Fibroblast of lung (primary cell): Measurements from ENCODE around the gene LUZP2. TPM values are rescaled to one million over a fixed set of nuclear protein-coding genes. Genes with fewer than 3 reads are reported as not detected.

Source experiments
- DNase-seq, 2 donors: peaks; one replicate each; pipeline versions ENCODE4 v3.0.0 to v3.0.0-alpha.2; 2010; ENCODE audit warnings: low read depth in 2 of 2
- H2AFZ ChIP-seq: 2 replicates; pipeline ENCODE4 v1.5.1; 2012; ENCODE audit warnings: low read length, control low read depth, inconsistent platforms
- H3K27ac ChIP-seq: 2 replicates; pipeline ENCODE4 v1.5.1; 2011; ENCODE audit warnings: low read length, control low read depth; ENCODE audit not compliant: insufficient read depth
- H3K27me3 ChIP-seq: 2 replicates; pipeline ENCODE4 v1.5.1; 2011; ENCODE audit warnings: mild to moderate bottlenecking, low read length; ENCODE audit not compliant: control insufficient read depth, insufficient read depth
- H3K36me3 ChIP-seq: 2 replicates; pipeline ENCODE4 v1.5.1; 2011; ENCODE audit warnings: low read length; ENCODE audit not compliant: control insufficient read depth, insufficient read depth
- H3K4me1 ChIP-seq: 2 replicates; pipeline ENCODE4 v1.5.1; 2011; ENCODE audit warnings: low read length; ENCODE audit not compliant: control insufficient read depth, insufficient read depth; ENCODE audit errors: extremely low read depth
- H3K4me2 ChIP-seq: 2 replicates; pipeline ENCODE4 v1.5.1; 2011; ENCODE audit warnings: low read length, control low read depth; ENCODE audit not compliant: insufficient read depth; ENCODE audit errors: extremely low read depth
- H3K4me3 ChIP-seq, 4 experiments: fragments of 200-600 bp in 1 of 4; sonication (generic) in 1 of 4; replicated peaks in 1 of 4; 2 replicates each; pipeline ENCODE4 v1.5.1; 2011 to 2016; ENCODE audit warnings: low read length in 4 of 4, low read depth in 3 of 4, mild to moderate bottlenecking in 3 of 4, control low read depth in 2 of 4, inconsistent platforms in 1 of 4, mixed read lengths in 1 of 4; ENCODE audit not compliant: insufficient read depth in 1 of 4; ENCODE audit errors: control extremely low read depth in 1 of 4
- H3K79me2 ChIP-seq: 2 replicates; pipeline ENCODE4 v1.5.1; 2012; ENCODE audit warnings: mild to moderate bottlenecking, low read length, inconsistent platforms; ENCODE audit not compliant: control insufficient read depth, insufficient read depth
- H3K9ac ChIP-seq: 2 replicates; pipeline ENCODE4 v1.5.1; 2011; ENCODE audit warnings: mild to moderate bottlenecking, low read length, control low read depth; ENCODE audit not compliant: insufficient read depth
- H3K9me3 ChIP-seq: 2 replicates; pipeline ENCODE4 v1.5.1; 2012; ENCODE audit warnings: low read depth, low read length; ENCODE audit not compliant: control insufficient read depth, insufficient read depth
- H4K20me1 ChIP-seq: 2 replicates; pipeline ENCODE4 v1.5.1; 2011; ENCODE audit warnings: low read length; ENCODE audit not compliant: control insufficient read depth, insufficient read depth; ENCODE audit errors: extremely low read depth
- EZH2 ChIP-seq: IDR thresholded peaks from 2 replicates; pipeline ENCODE4 v1.5.1; 2012; ENCODE audit warnings: low read length, control low read depth, mild to moderate bottlenecking; ENCODE audit errors: missing control alignments
- polyA plus RNA-seq, 2 donors: library from polyadenylated mRNA; depleted of rRNA in 1 of 2; stranded (reverse) in 1 of 2; unstranded in 1 of 2; fragments of >200 nt; gene quantifications; 2 replicates each; pipeline ENCODE4 v1.2.1, GENCODE V29; 2011 to 2012; ENCODE audit warnings: missing spikeins in 1 of 2
- total RNA-seq: library from RNA; depleted of rRNA; stranded (reverse); fragments of >200 nt; gene quantifications from 2 replicates; pipeline ENCODE4 v1.2.1, GENCODE V29; 2014
- TF ChIP-seq, protein P1 (sequence below), 2 donors: IDR thresholded peaks in 1 of 2; conservative IDR thresholded peaks in 1 of 2; 1 replicate in 1 of 2; 2 replicates in 1 of 2; pipeline ENCODE4 v1.5.1; 2011 to 2012; ENCODE audit warnings: low read length in 2 of 2, control low read depth in 1 of 2, inconsistent platforms in 1 of 2, low read depth in 1 of 2, mild to moderate bottlenecking in 1 of 2

The LUZP2 gene
- total and polyA plus RNA-seq, 2 donors (not counting 1 experiment from before 2014, with no cell fraction given) = 0.03 to 0.50 TPM

DNA sequence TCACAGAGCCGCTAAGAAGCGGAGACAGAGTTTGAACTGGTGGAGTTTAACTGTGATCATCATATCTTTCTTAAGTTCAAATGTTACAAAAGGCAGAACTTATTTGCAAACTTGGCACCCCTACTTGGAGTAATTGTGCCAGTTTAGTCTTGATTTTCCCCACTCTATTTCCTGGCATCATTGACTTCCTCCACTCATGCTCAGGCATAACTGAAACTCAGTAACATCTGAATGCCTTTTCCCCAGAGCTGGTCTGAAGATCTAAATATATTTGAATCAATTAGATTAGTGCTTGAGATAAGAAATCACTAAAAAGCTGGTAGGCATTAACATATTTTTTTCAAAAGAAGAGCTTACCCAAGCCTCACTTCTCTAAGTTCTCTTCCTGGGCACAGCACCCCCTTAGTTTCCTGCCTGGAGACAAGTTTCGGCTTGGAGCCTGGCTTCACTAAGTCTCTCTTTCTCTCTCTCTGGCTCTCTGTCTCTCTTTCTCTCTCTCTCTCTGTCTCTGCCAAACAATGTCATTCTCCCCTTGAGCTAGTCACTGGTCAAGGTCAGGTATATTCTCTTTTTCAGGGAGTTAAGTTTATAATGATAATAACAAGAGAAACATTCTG, 190.8 kb downstream of the LUZP2 start:
- H3K27ac ChIP-seq = no peak overlapping the region
- H3K79me2 ChIP-seq = no peaks in the 10 kb centered on the region
- no peak overlapping the region for H3K4me2 ChIP-seq
- no peak overlapping the region for H2AFZ ChIP-seq
- H3K4me3 ChIP-seq = no peak overlapping the region
- H3K4me1 ChIP-seq = no peaks in the 10 kb centered on the region
- H4K20me1 ChIP-seq = no peaks in the 10 kb centered on the region
- no peaks in the 10 kb centered on the region for H3K9me3 ChIP-seq
- no peak for DNase-seq
- H3K9ac ChIP-seq = no peak overlapping the region
- no peaks in the 10 kb centered on the region for H3K27me3 ChIP-seq
- H3K36me3 ChIP-seq = no peaks in the 10 kb centered on the region
- TF ChIP-seq EZH2 = no peak
- TF ChIP-seq, protein P1, sequence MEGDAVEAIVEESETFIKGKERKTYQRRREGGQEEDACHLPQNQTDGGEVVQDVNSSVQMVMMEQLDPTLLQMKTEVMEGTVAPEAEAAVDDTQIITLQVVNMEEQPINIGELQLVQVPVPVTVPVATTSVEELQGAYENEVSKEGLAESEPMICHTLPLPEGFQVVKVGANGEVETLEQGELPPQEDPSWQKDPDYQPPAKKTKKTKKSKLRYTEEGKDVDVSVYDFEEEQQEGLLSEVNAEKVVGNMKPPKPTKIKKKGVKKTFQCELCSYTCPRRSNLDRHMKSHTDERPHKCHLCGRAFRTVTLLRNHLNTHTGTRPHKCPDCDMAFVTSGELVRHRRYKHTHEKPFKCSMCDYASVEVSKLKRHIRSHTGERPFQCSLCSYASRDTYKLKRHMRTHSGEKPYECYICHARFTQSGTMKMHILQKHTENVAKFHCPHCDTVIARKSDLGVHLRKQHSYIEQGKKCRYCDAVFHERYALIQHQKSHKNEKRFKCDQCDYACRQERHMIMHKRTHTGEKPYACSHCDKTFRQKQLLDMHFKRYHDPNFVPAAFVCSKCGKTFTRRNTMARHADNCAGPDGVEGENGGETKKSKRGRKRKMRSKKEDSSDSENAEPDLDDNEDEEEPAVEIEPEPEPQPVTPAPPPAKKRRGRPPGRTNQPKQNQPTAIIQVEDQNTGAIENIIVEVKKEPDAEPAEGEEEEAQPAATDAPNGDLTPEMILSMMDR (conservative IDR thresholded peaks at IDR 0.05 in 1 of 2, IDR thresholded peaks at IDR 0.05 in 1 of 2; ENCODE audit: low read depth in 1 of 2, low read length in 2 of 2) = no peak

DNA sequence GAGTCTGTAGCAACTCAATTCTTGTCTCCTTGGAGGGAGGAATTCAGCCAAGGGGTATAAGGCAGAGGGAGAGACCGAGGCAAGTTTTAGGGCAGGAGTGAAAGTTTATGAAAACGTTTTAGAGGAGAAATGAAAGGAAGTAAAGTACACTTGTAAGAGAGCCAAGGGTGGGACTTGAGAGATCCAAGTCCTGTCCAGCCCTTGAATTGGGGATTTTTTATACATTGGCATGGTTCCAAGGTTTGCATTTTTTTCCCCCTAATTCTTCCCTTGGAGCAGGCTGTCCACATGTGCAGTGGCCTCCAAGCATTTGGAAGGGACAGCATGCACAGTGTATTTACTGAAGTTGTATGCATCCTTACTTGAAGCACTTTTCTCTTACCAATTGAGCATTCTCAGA, 192.1 kb downstream of the LUZP2 start:
- H3K4me1 ChIP-seq = no peaks in the 10 kb centered on the region
- no peak overlapping the region for H3K4me2 ChIP-seq
- no peaks in the 10 kb centered on the region for H3K36me3 ChIP-seq
- H3K27me3 ChIP-seq = no peaks in the 10 kb centered on the region
- no peaks in the 10 kb centered on the region for H3K79me2 ChIP-seq
- H3K9ac ChIP-seq = no peak overlapping the region
- no peak for DNase-seq
- H3K4me3 ChIP-seq = no peak overlapping the region
- H3K9me3 ChIP-seq = no peaks in the 10 kb centered on the region
- no peak overlapping the region for H2AFZ ChIP-seq
- no peak overlapping the region for H3K27ac ChIP-seq
- TF ChIP-seq EZH2 = no peak
- TF ChIP-seq, protein P1 (conservative IDR thresholded peaks at IDR 0.05 in 1 of 2, IDR thresholded peaks at IDR 0.05 in 1 of 2; ENCODE audit: low read depth in 1 of 2, low read length in 2 of 2) = no peak
- no peaks in the 10 kb centered on the region for H4K20me1 ChIP-seq

DNA sequence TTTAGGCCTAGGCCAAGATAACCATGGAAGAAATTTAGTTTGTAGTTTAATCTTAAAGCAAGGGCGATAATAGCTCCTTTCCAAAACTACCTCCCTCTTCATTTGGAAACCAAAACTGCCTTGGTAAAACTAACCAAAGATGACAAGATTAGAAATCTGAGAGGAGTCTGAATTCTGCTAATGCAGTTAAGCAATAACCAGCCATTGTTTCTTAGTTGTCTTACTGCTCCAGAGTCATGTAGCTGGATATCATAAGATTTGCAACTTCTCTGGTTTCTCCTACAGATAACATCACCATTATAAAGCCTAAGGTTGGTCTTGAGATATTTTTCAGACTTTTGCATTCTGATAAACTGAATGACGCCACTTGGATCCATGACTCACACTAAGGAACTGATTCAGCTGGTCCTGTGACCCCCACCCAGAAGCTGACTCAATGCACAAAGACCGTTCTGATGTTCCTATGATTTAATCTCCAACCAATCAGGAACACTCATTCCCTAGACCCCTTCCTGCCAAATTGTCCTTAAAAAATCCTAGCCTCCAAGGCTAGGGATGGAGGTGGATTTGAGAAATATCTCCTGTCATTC, 200.8 kb downstream of the LUZP2 start:
- Histone ChIP-seq H3K27me3 (no peaks in the 10 kb centered on the region), H3K9ac (no peak overlapping the region), H4K20me1 (no peaks in the 10 kb centered on the region), H3K4me1 (no peaks in the 10 kb centered on the region), H3K79me2 (no peaks in the 10 kb centered on the region), H3K4me3 (no peak overlapping the region), H3K4me2 (no peak overlapping the region), H3K36me3 (no peaks in the 10 kb centered on the region), H2AFZ (no peak overlapping the region), H3K27ac (no peak overlapping the region), H3K9me3 (no peaks in the 10 kb centered on the region)
- peak; percentile 56 to 91 for DNase-seq
- TF ChIP-seq EZH2 = no peak
- TF ChIP-seq, protein P1 (conservative IDR thresholded peaks at IDR 0.05 in 1 of 2, IDR thresholded peaks at IDR 0.05 in 1 of 2; ENCODE audit: low read depth in 1 of 2, low read length in 2 of 2) = no peak
